OCI-LY1 (cell line): Measurements from ENCODE around the gene GOLGA7B.

Experiments used
- CTCF ChIP-seq: fragments of 200-600 bp; sonication (generic), shearing (Covaris generic); IDR thresholded peaks from 2 replicates; pipeline ENCODE4 v1.5.1; 2017; ENCODE audit warnings: mild to moderate bottlenecking, antibody characterized with exemption, low read length, moderate library complexity, mixed read lengths
- EZH2 ChIP-seq: fragments of 200-600 bp; sonication (generic), shearing (Covaris generic); IDR thresholded peaks from 2 replicates; pipeline ENCODE4 v1.8.0; 2017; ENCODE audit warnings: borderline replicate concordance, mixed run types, mild to moderate bottlenecking, antibody characterized with exemption, low read length, moderate library complexity, mixed read lengths

GRCh38 chr10:97916586-97916985 lies 66.9 kb downstream of the GOLGA7B start:
- TF ChIP-seq CTCF (no peak), EZH2 (no peak)
